Colonic mucosa (tissue), 4 donors: ENCODE measurements around the gene HIVEP3. TPM values are rescaled to one million over a fixed set of nuclear protein-coding genes. Genes with fewer than 3 reads are reported as not detected.

Experiments
- DNase-seq: peaks from one replicate; pipeline ENCODE4 v3.0.0-alpha.2; 2020
- H3K27ac ChIP-seq: fragments of 200-600 bp; one replicate; pipeline ENCODE4 v1.8.0; 2021
- H3K27me3 ChIP-seq: fragments of 200-600 bp; one replicate; pipeline ENCODE4 v1.8.0; 2021
- H3K36me3 ChIP-seq: fragments of 200-600 bp; one replicate; pipeline ENCODE4 v1.8.0; 2021
- H3K4me1 ChIP-seq: fragments of 200-600 bp; one replicate; pipeline ENCODE4 v1.8.0; 2021; ENCODE audit warnings: mild to moderate bottlenecking
- H3K4me3 ChIP-seq: fragments of 200-600 bp; one replicate; pipeline ENCODE4 v1.8.0; 2021
- H3K9ac ChIP-seq, 2 donors: one replicate each; pipeline ENCODE4 v1.7.0; 2013; ENCODE audit warnings: control low read depth in 2 of 2, low read depth in 2 of 2, low read length in 2 of 2
- H3K9me3 ChIP-seq: fragments of 200-600 bp; one replicate; pipeline ENCODE4 v1.8.0; 2021
- intact Hi-C: fragments of 100-400 bp; cut with DNase I; formaldehyde crosslinking; loops from one replicate; pipeline ENCODE4 v1.14.1; 2022
- total RNA-seq, 2 donors: library from RNA; stranded (reverse); fragmentation: NEBNext Ultra II Directional in 1 of 2; extraction: Animal tissue kit (Norgen Biotek cat#: 25700) in 1 of 2; gene quantifications; one replicate each; pipeline ENCODE4 v1.2.1, GENCODE V29; 2021
- TF ChIP-seq, protein P1 (sequence below): fragments of 200-600 bp; IDR thresholded peaks from one replicate; pipeline ENCODE4 v1.8.0; 2022; ENCODE audit warnings: antibody characterized with exemption, mild to moderate bottlenecking
- donor health status: healthy.
- donor health status: DM: no; HTN: no; CAD: no.
- donor health status: DM: no; HTN: no; CAD: no.

The HIVEP3 gene
- total RNA-seq, 2 donors from 2014 or later, result 1.9 to 3.3 TPM

- no peaks in the 10 kb centered on the region for H3K36me3 ChIP-seq
- TF ChIP-seq, protein P1, sequence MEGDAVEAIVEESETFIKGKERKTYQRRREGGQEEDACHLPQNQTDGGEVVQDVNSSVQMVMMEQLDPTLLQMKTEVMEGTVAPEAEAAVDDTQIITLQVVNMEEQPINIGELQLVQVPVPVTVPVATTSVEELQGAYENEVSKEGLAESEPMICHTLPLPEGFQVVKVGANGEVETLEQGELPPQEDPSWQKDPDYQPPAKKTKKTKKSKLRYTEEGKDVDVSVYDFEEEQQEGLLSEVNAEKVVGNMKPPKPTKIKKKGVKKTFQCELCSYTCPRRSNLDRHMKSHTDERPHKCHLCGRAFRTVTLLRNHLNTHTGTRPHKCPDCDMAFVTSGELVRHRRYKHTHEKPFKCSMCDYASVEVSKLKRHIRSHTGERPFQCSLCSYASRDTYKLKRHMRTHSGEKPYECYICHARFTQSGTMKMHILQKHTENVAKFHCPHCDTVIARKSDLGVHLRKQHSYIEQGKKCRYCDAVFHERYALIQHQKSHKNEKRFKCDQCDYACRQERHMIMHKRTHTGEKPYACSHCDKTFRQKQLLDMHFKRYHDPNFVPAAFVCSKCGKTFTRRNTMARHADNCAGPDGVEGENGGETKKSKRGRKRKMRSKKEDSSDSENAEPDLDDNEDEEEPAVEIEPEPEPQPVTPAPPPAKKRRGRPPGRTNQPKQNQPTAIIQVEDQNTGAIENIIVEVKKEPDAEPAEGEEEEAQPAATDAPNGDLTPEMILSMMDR, result no peak
These were observed 285.0 kb downstream of the HIVEP3 start for GRCh38 chr1:41633764-41634163.

GRCh38 chr1:41632781-41633575 lies 285.7 kb downstream of the HIVEP3 start:
- H3K36me3 ChIP-seq, result no peaks in the 10 kb centered on the region
- no peak overlapping the region for H3K9ac ChIP-seq
- no peak overlapping the region for H3K4me3 ChIP-seq
- no peaks in the 10 kb centered on the region for H3K27me3 ChIP-seq
- H3K27ac ChIP-seq, result no peak overlapping the region
- no peaks in the 10 kb centered on the region for H3K9me3 ChIP-seq
- DNase-seq, result no peak
- intact Hi-C loops, result no loop called here
- TF ChIP-seq, protein P1, result no peak
- no peaks in the 10 kb centered on the region for H3K4me1 ChIP-seq

More at GRCh38 chr1:41633764-41634163, 285.0 kb downstream of the HIVEP3 start:
- H3K9ac ChIP-seq, result no peak overlapping the region
- intact Hi-C loops, result no loop called here
- H3K9me3 ChIP-seq, result no peaks in the 10 kb centered on the region
- no peak for DNase-seq
- no peak overlapping the region for H3K27ac ChIP-seq
- H3K4me3 ChIP-seq, result no peak overlapping the region
- H3K4me1 ChIP-seq, result no peaks in the 10 kb centered on the region
- no peaks in the 10 kb centered on the region for H3K27me3 ChIP-seq

GRCh38 chr1:41631971-41632370 lies 286.8 kb downstream of the HIVEP3 start:
- Histone ChIP-seq H3K9me3 (no peaks in the 10 kb centered on the region), H3K27me3 (no peaks in the 10 kb centered on the region), H3K4me3 (no peak overlapping the region), H3K4me1 (no peaks in the 10 kb centered on the region), H3K27ac (no peak overlapping the region), H3K36me3 (no peaks in the 10 kb centered on the region), H3K9ac (no peak overlapping the region)
- no peak for DNase-seq
- TF ChIP-seq, protein P1, result no peak
- intact Hi-C loops, result no loop called here

DNA sequence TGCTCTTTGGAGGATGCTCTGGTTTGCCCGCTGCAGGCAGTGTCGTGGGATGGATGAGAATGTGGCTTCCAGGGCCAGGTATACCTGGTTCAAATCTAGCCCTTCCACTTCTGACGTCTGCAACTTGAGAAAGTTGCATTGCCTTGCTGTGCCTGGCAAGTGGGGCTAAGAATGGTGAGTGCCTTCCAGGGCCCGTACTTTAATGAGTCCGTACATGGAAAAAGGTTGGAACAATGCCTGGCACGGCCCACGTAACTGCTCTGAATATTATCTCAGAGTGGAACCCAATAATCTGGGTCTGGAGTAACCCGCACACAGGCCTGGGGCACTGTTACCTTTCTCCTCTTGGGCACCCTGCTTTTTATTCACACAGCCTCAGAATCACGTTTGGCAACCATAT lies 287.6 kb downstream of the HIVEP3 start:
- intact Hi-C loops, result no loop called here
- Histone ChIP-seq H3K27ac (no peak overlapping the region), H3K9ac (no peak overlapping the region), H3K9me3 (no peaks in the 10 kb centered on the region), H3K27me3 (no peaks in the 10 kb centered on the region), H3K4me3 (no peak overlapping the region), H3K36me3 (no peaks in the 10 kb centered on the region), H3K4me1 (no peaks in the 10 kb centered on the region)
- no peak for DNase-seq
- TF ChIP-seq, protein P1, result no peak

DNA sequence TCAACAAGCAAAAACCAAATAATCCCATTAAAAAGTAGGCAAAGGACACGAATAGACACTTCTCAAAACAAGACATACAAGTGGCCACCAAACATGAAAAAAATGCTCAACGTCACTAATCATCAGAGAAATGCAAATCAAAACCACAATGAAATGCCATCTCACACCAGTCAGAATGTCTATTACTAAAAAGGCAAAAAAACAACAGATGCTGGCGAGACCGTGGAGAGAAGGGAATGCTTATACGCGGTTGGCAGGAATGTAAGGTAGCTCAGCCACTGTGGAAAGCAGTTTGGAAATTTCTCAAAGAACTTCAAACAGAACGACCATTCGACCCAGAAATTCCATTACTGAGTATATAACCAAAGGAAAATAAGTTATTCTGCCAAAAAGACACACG lies 289.2 kb downstream of the HIVEP3 start:
- Histone ChIP-seq H3K36me3 (no peaks in the 10 kb centered on the region), H3K27ac (no peak overlapping the region), H3K9me3 (no peaks in the 10 kb centered on the region), H3K4me1 (no peaks in the 10 kb centered on the region), H3K27me3 (no peaks in the 10 kb centered on the region), H3K4me3 (no peak overlapping the region), H3K9ac (no peak overlapping the region)
- intact Hi-C loops, result no loop called here
- TF ChIP-seq, protein P1, result no peak
- no peak for DNase-seq
